ENCODE measurements around the gene TADA1. TPM values are rescaled to one million over a fixed set of nuclear protein-coding genes. Genes with fewer than 3 reads are reported as not detected.

The TADA1 gene
- total and polyA plus RNA-seq, 4 donors: 9.1 to 21.3 (median 15.0) TPM

DNA sequence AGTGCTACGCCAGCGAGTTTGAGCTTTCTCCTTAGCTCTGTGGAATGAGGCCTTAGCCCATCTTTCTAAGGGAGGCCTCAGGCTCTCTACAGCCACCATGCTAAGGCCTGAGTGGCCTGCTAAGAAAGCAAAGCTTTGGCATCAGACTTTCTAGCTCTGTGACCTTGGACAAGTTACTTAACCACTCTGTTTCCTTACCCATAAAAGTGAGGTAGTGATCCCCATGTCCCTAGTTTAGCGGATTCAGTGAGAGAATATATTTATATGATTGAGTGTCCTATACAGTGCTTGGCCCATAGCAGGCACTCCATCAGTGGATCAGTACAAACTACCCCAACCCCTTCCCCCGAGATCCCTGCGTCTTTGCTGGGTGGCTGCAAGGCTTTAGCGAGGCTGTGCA is 32.7 kb downstream of the TADA1 start:
- TF ChIP-seq, protein P1, sequence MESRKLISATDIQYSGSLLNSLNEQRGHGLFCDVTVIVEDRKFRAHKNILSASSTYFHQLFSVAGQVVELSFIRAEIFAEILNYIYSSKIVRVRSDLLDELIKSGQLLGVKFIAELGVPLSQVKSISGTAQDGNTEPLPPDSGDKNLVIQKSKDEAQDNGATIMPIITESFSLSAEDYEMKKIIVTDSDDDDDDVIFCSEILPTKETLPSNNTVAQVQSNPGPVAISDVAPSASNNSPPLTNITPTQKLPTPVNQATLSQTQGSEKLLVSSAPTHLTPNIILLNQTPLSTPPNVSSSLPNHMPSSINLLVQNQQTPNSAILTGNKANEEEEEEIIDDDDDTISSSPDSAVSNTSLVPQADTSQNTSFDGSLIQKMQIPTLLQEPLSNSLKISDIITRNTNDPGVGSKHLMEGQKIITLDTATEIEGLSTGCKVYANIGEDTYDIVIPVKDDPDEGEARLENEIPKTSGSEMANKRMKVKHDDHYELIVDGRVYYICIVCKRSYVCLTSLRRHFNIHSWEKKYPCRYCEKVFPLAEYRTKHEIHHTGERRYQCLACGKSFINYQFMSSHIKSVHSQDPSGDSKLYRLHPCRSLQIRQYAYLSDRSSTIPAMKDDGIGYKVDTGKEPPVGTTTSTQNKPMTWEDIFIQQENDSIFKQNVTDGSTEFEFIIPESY (IDR thresholded peaks at IDR 0.05): no peak
- TF ChIP-seq NR2F2 (IDR thresholded peaks at IDR 0.05) (no peak), HNF4G (IDR thresholded peaks at IDR 0.05) (no peak), RXRA (IDR thresholded peaks at IDR 0.05) (no peak), RAD21 (IDR thresholded peaks at IDR 0.05) (no peak), TAF1 (conservative IDR thresholded peaks at IDR 0.05) (no peak), FOXA1 (IDR thresholded peaks at IDR 0.05) (no peak), HNF4A (conservative IDR thresholded peaks at IDR 0.05) (no peak), EGR1 (IDR thresholded peaks at IDR 0.05; ENCODE audit: low read depth in 2 of 2) (no peak), YY1 (IDR thresholded peaks at IDR 0.05) (no peak), SP1 (IDR thresholded peaks at IDR 0.05) (no peak), JUND (IDR thresholded peaks at IDR 0.05) (no peak), GABPA (IDR thresholded peaks at IDR 0.05 in 1 of 2, conservative IDR thresholded peaks at IDR 0.05 in 1 of 2) (no peak), FOXA2 (IDR thresholded peaks at IDR 0.05) (no peak)
- TF ChIP-seq, protein P2, sequence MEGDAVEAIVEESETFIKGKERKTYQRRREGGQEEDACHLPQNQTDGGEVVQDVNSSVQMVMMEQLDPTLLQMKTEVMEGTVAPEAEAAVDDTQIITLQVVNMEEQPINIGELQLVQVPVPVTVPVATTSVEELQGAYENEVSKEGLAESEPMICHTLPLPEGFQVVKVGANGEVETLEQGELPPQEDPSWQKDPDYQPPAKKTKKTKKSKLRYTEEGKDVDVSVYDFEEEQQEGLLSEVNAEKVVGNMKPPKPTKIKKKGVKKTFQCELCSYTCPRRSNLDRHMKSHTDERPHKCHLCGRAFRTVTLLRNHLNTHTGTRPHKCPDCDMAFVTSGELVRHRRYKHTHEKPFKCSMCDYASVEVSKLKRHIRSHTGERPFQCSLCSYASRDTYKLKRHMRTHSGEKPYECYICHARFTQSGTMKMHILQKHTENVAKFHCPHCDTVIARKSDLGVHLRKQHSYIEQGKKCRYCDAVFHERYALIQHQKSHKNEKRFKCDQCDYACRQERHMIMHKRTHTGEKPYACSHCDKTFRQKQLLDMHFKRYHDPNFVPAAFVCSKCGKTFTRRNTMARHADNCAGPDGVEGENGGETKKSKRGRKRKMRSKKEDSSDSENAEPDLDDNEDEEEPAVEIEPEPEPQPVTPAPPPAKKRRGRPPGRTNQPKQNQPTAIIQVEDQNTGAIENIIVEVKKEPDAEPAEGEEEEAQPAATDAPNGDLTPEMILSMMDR (IDR thresholded peaks at IDR 0.05; ENCODE audit: low read depth, low read length, missing input control): no peak
- TF ChIP-seq, protein P3, sequence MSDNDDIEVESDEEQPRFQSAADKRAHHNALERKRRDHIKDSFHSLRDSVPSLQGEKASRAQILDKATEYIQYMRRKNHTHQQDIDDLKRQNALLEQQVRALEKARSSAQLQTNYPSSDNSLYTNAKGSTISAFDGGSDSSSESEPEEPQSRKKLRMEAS (IDR thresholded peaks at IDR 0.05): no peak
- TF ChIP-seq, protein P4, sequence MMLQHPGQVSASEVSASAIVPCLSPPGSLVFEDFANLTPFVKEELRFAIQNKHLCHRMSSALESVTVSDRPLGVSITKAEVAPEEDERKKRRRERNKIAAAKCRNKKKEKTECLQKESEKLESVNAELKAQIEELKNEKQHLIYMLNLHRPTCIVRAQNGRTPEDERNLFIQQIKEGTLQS (IDR thresholded peaks at IDR 0.05): no peak
- TF ChIP-seq, protein P5, sequence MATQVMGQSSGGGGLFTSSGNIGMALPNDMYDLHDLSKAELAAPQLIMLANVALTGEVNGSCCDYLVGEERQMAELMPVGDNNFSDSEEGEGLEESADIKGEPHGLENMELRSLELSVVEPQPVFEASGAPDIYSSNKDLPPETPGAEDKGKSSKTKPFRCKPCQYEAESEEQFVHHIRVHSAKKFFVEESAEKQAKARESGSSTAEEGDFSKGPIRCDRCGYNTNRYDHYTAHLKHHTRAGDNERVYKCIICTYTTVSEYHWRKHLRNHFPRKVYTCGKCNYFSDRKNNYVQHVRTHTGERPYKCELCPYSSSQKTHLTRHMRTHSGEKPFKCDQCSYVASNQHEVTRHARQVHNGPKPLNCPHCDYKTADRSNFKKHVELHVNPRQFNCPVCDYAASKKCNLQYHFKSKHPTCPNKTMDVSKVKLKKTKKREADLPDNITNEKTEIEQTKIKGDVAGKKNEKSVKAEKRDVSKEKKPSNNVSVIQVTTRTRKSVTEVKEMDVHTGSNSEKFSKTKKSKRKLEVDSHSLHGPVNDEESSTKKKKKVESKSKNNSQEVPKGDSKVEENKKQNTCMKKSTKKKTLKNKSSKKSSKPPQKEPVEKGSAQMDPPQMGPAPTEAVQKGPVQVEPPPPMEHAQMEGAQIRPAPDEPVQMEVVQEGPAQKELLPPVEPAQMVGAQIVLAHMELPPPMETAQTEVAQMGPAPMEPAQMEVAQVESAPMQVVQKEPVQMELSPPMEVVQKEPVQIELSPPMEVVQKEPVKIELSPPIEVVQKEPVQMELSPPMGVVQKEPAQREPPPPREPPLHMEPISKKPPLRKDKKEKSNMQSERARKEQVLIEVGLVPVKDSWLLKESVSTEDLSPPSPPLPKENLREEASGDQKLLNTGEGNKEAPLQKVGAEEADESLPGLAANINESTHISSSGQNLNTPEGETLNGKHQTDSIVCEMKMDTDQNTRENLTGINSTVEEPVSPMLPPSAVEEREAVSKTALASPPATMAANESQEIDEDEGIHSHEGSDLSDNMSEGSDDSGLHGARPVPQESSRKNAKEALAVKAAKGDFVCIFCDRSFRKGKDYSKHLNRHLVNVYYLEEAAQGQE (IDR thresholded peaks at IDR 0.05): no peak
- H3K4me3 ChIP-seq (ENCODE audit: low read depth in 1 of 3, low read length in 3 of 3): no peak overlapping the region
- H3K4me1 ChIP-seq (ENCODE audit: control insufficient read depth in 4 of 4, insufficient read depth in 4 of 4, low read length in 3 of 4): peaks cover 2 to 27% (median 17%) of the 10 kb centered on the region in 4 donors
- H3K27ac ChIP-seq (ENCODE audit: low read depth in 1 of 2, low read length in 2 of 2): no peak overlapping the region
- H3K36me3 ChIP-seq (ENCODE audit: control insufficient read depth in 4 of 4, insufficient read depth in 3 of 4, low read depth in 1 of 4, low read length in 3 of 4): peaks cover 9 to 66% (median 45%) of the 10 kb centered on the region in 4 donors
- H3K27me3 ChIP-seq (ENCODE audit: control insufficient read depth in 4 of 4, insufficient read depth in 4 of 4, low read length in 3 of 4): no peaks in the 10 kb centered on the region
- WGBS: 88% methylated on average over 6 of the region's 6 CpGs
- no peak overlapping the region for H3K9ac ChIP-seq (ENCODE audit: low read depth in 1 of 2, low read length in 2 of 2)
- no peak for DNase-seq (ENCODE audit: low spot score)
- no peaks in the 10 kb centered on the region for H3K9me3 ChIP-seq (ENCODE audit: control insufficient read depth in 4 of 4, low read length in 3 of 4)
